ENCODE data around the gene MATN1. TPM values are rescaled to one million over a fixed set of nuclear protein-coding genes. Genes with fewer than 3 reads are reported as not detected.

The MATN1 gene
- total RNA-seq, 1 donor from 2014 or later = not detected

DNA sequence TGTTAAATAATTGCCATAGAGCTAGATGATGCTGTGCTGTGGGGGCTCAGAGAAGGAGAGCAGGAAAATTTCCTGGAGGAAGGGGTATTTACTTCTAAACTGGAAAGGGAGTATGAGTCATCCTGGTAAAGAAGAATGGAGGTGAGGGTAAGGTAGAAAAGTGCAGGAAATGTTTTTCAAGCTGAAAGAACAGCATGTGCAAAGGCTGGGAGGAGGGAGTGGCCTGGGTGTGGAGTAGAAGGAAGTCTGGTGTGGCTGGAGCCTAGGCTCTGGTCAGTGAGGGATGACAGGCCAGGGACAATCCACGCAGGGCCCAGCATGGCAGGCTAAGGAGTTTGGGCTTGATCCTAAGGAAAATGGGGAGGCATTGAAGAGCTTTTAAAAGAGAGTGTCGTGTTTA, 45.9 kb downstream of the MATN1 start:
- no peaks in the 10 kb centered on the region for H3K36me3 ChIP-seq
- H3K9me3 ChIP-seq = peaks cover 3% of the 10 kb centered on the region
- no peak for TF ChIP-seq CTCF (IDR thresholded peaks at IDR 0.05)
- DNase-seq (peak; percentile 35), ATAC-seq (no peak)
- intact Hi-C loops (cut with DNase I) = no loop called here
- no peak overlapping the region for H3K27ac ChIP-seq
- no peak overlapping the region for H3K4me3 ChIP-seq
- peaks cover 14% of the 10 kb centered on the region for H3K27me3 ChIP-seq
- no peaks in the 10 kb centered on the region for H3K4me1 ChIP-seq

DNA sequence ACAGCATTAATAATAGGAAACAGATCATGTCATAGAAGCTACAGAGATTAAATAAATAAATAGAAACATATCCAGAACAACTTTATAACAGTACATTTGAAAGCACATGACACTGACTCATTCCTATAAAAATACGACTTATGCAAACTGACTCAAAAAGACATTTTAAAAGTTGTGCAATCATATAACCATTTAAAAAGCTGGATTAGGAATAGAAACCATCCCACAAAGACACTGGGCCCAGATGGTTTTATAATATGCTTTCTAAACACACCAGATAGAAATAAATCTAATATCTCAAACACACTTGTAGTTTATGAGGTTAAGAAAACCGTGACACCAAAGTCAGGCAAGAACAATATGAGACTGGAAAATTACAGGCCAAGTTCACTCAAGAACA, 47.6 kb downstream of the MATN1 start:
- DNase-seq = no peak
- TF ChIP-seq CTCF (IDR thresholded peaks at IDR 0.05) = no peak
- intact Hi-C loops (cut with DNase I) = no loop called here
- Histone ChIP-seq H3K27me3 (no peaks in the 10 kb centered on the region), H3K4me3 (no peak overlapping the region), H3K9me3 (peaks cover 3% of the 10 kb centered on the region), H3K36me3 (no peaks in the 10 kb centered on the region), H3K27ac (no peak overlapping the region), H3K4me1 (no peaks in the 10 kb centered on the region)
- ATAC-seq = no peak

DNA sequence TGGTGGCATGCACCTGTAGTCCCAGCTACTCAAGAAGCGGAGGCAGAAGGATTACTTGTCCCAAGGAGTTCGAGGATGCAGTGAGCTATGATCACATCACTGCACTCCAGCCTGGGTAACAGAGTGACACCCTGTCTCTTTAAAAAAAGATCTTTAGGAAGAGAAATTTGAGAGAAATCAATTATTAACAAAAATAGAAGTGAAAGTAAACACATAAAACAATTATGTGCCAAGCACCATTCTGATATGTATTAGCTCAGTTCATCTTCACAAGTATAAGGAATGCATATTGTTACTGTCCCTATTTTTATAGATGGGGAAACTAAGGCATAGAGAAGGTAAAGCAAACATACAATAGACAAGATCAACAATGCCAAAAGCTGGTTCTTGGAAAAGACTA, 48.1 kb downstream of the MATN1 start:
- Histone ChIP-seq H3K4me3 (no peak overlapping the region), H3K27me3 (no peaks in the 10 kb centered on the region), H3K27ac (no peak overlapping the region), H3K9me3 (peaks cover 3% of the 10 kb centered on the region), H3K4me1 (no peaks in the 10 kb centered on the region), H3K36me3 (no peaks in the 10 kb centered on the region)
- ATAC-seq (no peak), DNase-seq (no peak)
- no peak for TF ChIP-seq CTCF (IDR thresholded peaks at IDR 0.05)
- intact Hi-C loops (cut with DNase I) = no loop called here

DNA sequence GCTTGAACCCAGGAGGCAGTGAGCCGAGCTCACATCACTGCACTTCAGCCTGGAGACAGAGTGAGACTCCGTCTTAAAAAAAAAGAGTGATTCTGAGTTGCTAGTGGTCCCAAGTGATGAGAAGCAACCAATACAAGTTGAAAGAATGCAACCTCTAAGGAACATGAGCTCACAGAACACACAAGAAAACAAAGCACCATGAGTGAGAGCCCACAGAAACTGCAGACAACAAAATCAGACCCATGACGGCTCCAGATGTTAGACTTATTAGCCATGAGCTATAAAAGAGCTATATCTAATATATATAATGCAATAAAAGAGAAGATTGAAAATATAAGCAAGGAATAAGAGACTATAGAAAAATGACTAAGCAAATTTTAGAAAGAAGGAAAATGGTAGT, 50.0 kb downstream of the MATN1 start:
- H3K36me3 ChIP-seq = no peaks in the 10 kb centered on the region
- ATAC-seq (no peak), DNase-seq (no peak)
- TF ChIP-seq CTCF (IDR thresholded peaks at IDR 0.05) = no peak
- no peak overlapping the region for H3K27ac ChIP-seq
- intact Hi-C loops (cut with DNase I) = no loop called here
- H3K4me1 ChIP-seq = no peaks in the 10 kb centered on the region
- peaks cover 3% of the 10 kb centered on the region for H3K9me3 ChIP-seq
- H3K4me3 ChIP-seq = no peak overlapping the region
- H3K27me3 ChIP-seq = no peaks in the 10 kb centered on the region

DNA sequence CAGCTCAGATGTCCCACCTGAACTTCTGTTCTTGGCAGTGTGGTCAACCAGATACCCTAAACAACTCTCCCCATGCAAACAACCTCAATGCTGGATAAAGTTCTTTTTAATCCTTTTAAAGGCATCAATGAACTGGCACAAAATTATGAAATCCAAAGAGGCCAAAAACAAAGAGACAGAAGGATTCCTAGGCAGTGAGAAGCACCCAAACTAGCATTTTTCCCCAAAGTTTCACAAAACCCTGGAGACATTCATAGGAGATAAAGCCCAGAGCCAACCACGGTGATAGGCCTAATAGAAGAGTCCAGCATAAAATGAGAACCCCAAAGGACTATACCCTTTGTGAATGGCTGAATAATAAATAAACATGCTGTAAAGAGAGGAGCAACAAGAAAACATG, 50.7 kb downstream of the MATN1 start:
- no peak overlapping the region for H3K27ac ChIP-seq
- no peak for ATAC-seq
- no peaks in the 10 kb centered on the region for H3K4me1 ChIP-seq
- H3K9me3 ChIP-seq = peaks cover 3% of the 10 kb centered on the region
- no peak for TF ChIP-seq CTCF (IDR thresholded peaks at IDR 0.05)
- DNase-seq = no peak
- H3K4me3 ChIP-seq = no peak overlapping the region
- H3K36me3 ChIP-seq = no peaks in the 10 kb centered on the region
- intact Hi-C loops (cut with DNase I) = no loop called here
- no peaks in the 10 kb centered on the region for H3K27me3 ChIP-seq

All from upper lobe of right lung (tissue), 1 donor.